Activated CD4-positive, alpha-beta T cell treated with anti-CD3 and anti-CD28 coated beads, Interleukin-2, Interleukin-6, amounts not matched to agents 100 ng/mL and 50 ng/mL, durations not matched to agents 16 hours and 8 hours (primary cell): ENCODE data around the gene VEGFB.

ENCODE experiments used
- DNase-seq: peaks from one replicate; pipeline ENCODE4 v3.0.0-alpha.2; 2020

Gene VEGFB

GRCh38 chr11:64247729-64248531 is 13.5 kb downstream of the VEGFB start:
- DNase-seq: no peak

- DNase-seq: no peak
Observed at GRCh38 chr11:64248578-64248977, 14.2 kb downstream of the VEGFB start.

- no peak for DNase-seq
Observed at GRCh38 chr11:64249038-64249437, 14.7 kb downstream of the VEGFB start.

- DNase-seq: peak; percentile 20
Observed at GRCh38 chr11:64249563-64250414, 15.4 kb downstream of the VEGFB start.

- DNase-seq: no peak
Observed at GRCh38 chr11:64250415-64251015, 16.1 kb downstream of the VEGFB start.

- peak; percentile 75 for DNase-seq
Observed at GRCh38 chr11:64251016-64251752, 16.8 kb downstream of the VEGFB start, which contains the start of gene PLCB3. PLCB3 (plus strand) TSS chr11:64251530; CDS start chr11:64251650, 120 bp downstream.

GRCh38 chr11:64251753-64252002 is 17.3 kb downstream of the VEGFB start:
- DNase-seq: no peak

GRCh38 chr11:64252003-64252872 is 17.9 kb downstream of the VEGFB start:
- peak; percentile 21 for DNase-seq

GRCh38 chr11:64253043-64253442 is 18.7 kb downstream of the VEGFB start:
- DNase-seq: no peak

GRCh38 chr11:64253481-64253880 is 19.1 kb downstream of the VEGFB start:
- no peak for DNase-seq

- DNase-seq: no peak
Observed at GRCh38 chr11:64254326-64254725, 19.9 kb downstream of the VEGFB start.

- no peak for DNase-seq
Observed at GRCh38 chr11:64255135-64256128, 21.0 kb downstream of the VEGFB start.

- DNase-seq: no peak
Observed at GRCh38 chr11:64256300-64256699, 21.9 kb downstream of the VEGFB start.

- no peak for DNase-seq
Observed at GRCh38 chr11:64258356-64258755, 24.0 kb downstream of the VEGFB start.

GRCh38 chr11:64258946-64259532 is 24.7 kb downstream of the VEGFB start:
- DNase-seq: no peak

- no peak for DNase-seq
Observed at GRCh38 chr11:64259533-64260067, 25.2 kb downstream of the VEGFB start.

- DNase-seq: no peak
Observed at GRCh38 chr11:64260147-64260708, 25.8 kb downstream of the VEGFB start.

GRCh38 chr11:64261556-64262080 is 27.2 kb downstream of the VEGFB start:
- DNase-seq: no peak

- DNase-seq: no peak
Observed at GRCh38 chr11:64262271-64263002, 28.1 kb downstream of the VEGFB start.
